IPS-15b (cell line): ENCODE data around the gene MTRR.

ENCODE experiments used
- H3K27me3 ChIP-seq: one replicate; pipeline ENCODE4 v1.6.1; 2013; ENCODE audit warnings: low read length; ENCODE audit not compliant: control insufficient read depth, insufficient read depth
- H3K36me3 ChIP-seq: one replicate; pipeline ENCODE4 v1.6.1; 2013; ENCODE audit warnings: low read length; ENCODE audit not compliant: control insufficient read depth, insufficient read depth
- H3K4me1 ChIP-seq: one replicate; pipeline ENCODE4 v1.6.1; 2013; ENCODE audit warnings: mild to moderate bottlenecking, low read length; ENCODE audit not compliant: control insufficient read depth, insufficient read depth
- H3K4me3 ChIP-seq: one replicate; pipeline ENCODE4 v1.5.1; 2013; ENCODE audit warnings: low read depth, low read length
- H3K9ac ChIP-seq: one replicate; pipeline ENCODE4 v1.6.1; 2013; ENCODE audit warnings: low read depth, mild to moderate bottlenecking, low read length
- H3K9me3 ChIP-seq: one replicate; pipeline ENCODE4 v1.6.1; 2013; ENCODE audit warnings: mild to moderate bottlenecking, low read length; ENCODE audit not compliant: control insufficient read depth, insufficient read depth

Gene MTRR

GRCh38 chr5:7878381-7878873 lies 9.5 kb downstream of the MTRR start:
- no peaks in the 10 kb centered on the region for H3K4me1 ChIP-seq
- H3K36me3 ChIP-seq, result peaks cover 25% of the 10 kb centered on the region
- H3K9me3 ChIP-seq, result no peaks in the 10 kb centered on the region
- no peak overlapping the region for H3K9ac ChIP-seq
- H3K4me3 ChIP-seq, result no peak overlapping the region
- no peaks in the 10 kb centered on the region for H3K27me3 ChIP-seq

GRCh38 chr5:7881091-7881490 lies 12.1 kb downstream of the MTRR start:
- Histone ChIP-seq H3K27me3 (no peaks in the 10 kb centered on the region), H3K9ac (no peak overlapping the region), H3K36me3 (peaks cover 24% of the 10 kb centered on the region), H3K4me1 (no peaks in the 10 kb centered on the region), H3K9me3 (no peaks in the 10 kb centered on the region), H3K4me3 (no peak overlapping the region)

- H3K36me3 ChIP-seq, result peaks cover 21% of the 10 kb centered on the region
- no peak overlapping the region for H3K9ac ChIP-seq
- no peak overlapping the region for H3K4me3 ChIP-seq
- H3K27me3 ChIP-seq, result no peaks in the 10 kb centered on the region
- H3K4me1 ChIP-seq, result no peaks in the 10 kb centered on the region
- no peaks in the 10 kb centered on the region for H3K9me3 ChIP-seq
Measured at GRCh38 chr5:7881816-7882215, 12.9 kb downstream of the MTRR start.

- Histone ChIP-seq H3K9ac (no peak overlapping the region), H3K4me1 (no peaks in the 10 kb centered on the region), H3K4me3 (no peak overlapping the region), H3K27me3 (no peaks in the 10 kb centered on the region), H3K9me3 (no peaks in the 10 kb centered on the region), H3K36me3 (peaks cover 17% of the 10 kb centered on the region)
Measured at GRCh38 chr5:7882926-7883325, 14.0 kb downstream of the MTRR start.

GRCh38 chr5:7884491-7885267 lies 15.7 kb downstream of the MTRR start:
- no peaks in the 10 kb centered on the region for H3K9me3 ChIP-seq
- peaks cover 14% of the 10 kb centered on the region for H3K36me3 ChIP-seq
- no peak overlapping the region for H3K9ac ChIP-seq
- no peaks in the 10 kb centered on the region for H3K27me3 ChIP-seq
- no peaks in the 10 kb centered on the region for H3K4me1 ChIP-seq
- no peak overlapping the region for H3K4me3 ChIP-seq

- Histone ChIP-seq H3K9ac (no peak overlapping the region), H3K4me3 (no peak overlapping the region), H3K27me3 (no peaks in the 10 kb centered on the region), H3K9me3 (no peaks in the 10 kb centered on the region), H3K4me1 (no peaks in the 10 kb centered on the region), H3K36me3 (peaks cover 17% of the 10 kb centered on the region)
Measured at GRCh38 chr5:7886849-7887475, 18.0 kb downstream of the MTRR start.

- H3K4me1 ChIP-seq, result no peaks in the 10 kb centered on the region
- peaks cover 21% of the 10 kb centered on the region for H3K36me3 ChIP-seq
- no peak overlapping the region for H3K9ac ChIP-seq
- H3K4me3 ChIP-seq, result no peak overlapping the region
- H3K27me3 ChIP-seq, result no peaks in the 10 kb centered on the region
- H3K9me3 ChIP-seq, result no peaks in the 10 kb centered on the region
Measured at GRCh38 chr5:7888901-7889300, 20.0 kb downstream of the MTRR start.

- no peaks in the 10 kb centered on the region for H3K9me3 ChIP-seq
- H3K9ac ChIP-seq, result no peak overlapping the region
- H3K36me3 ChIP-seq, result peaks cover 34% of the 10 kb centered on the region
Measured at GRCh38 chr5:7894439-7894838, 25.5 kb downstream of the MTRR start.

GRCh38 chr5:7894860-7895259 lies 25.9 kb downstream of the MTRR start:
- Histone ChIP-seq H3K9me3 (no peaks in the 10 kb centered on the region), H3K4me3 (no peak overlapping the region), H3K9ac (no peak overlapping the region), H3K4me1 (no peaks in the 10 kb centered on the region), H3K36me3 (peaks cover 36% of the 10 kb centered on the region), H3K27me3 (no peaks in the 10 kb centered on the region)

More at GRCh38 chr5:7894439-7894838, 25.5 kb downstream of the MTRR start:
- H3K4me3 ChIP-seq, result no peak overlapping the region
- H3K4me1 ChIP-seq, result no peaks in the 10 kb centered on the region
- no peaks in the 10 kb centered on the region for H3K27me3 ChIP-seq

GRCh38 chr5:7897014-7897600 lies 28.2 kb downstream of the MTRR start:
- Histone ChIP-seq H3K4me1 (no peaks in the 10 kb centered on the region), H3K36me3 (peaks cover 36% of the 10 kb centered on the region), H3K9ac (no peak overlapping the region), H3K9me3 (no peaks in the 10 kb centered on the region), H3K27me3 (no peaks in the 10 kb centered on the region), H3K4me3 (no peak overlapping the region)

GRCh38 chr5:7902201-7902600 lies 33.3 kb downstream of the MTRR start:
- no peak overlapping the region for H3K9ac ChIP-seq
- H3K4me1 ChIP-seq, result no peaks in the 10 kb centered on the region
- H3K4me3 ChIP-seq, result no peak overlapping the region
- H3K27me3 ChIP-seq, result no peaks in the 10 kb centered on the region
- peaks cover 16% of the 10 kb centered on the region for H3K36me3 ChIP-seq
- no peaks in the 10 kb centered on the region for H3K9me3 ChIP-seq
